AG04449 (cell line): ENCODE results near the gene GPR42.

Source experiments
- CTCF ChIA-PET: fragments of 350-600 bp; formaldehyde crosslinking; extraction: SDS; loops from one replicate; lab custom pipeline; 2021; ENCODE audit warnings: antibody characterized with exemption; lab: Yijun Ruan, JAX
- POLR2A ChIA-PET: fragments of 400-600, 350-600 bp; formaldehyde crosslinking; extraction: SDS; loops from one replicate; lab custom pipeline; 2020; ENCODE audit warnings: antibody characterized with exemption, inconsistent platforms; lab: Yijun Ruan, JAX
- DNase-seq: peaks from one replicate; pipeline ENCODE4 v3.0.0-alpha.2; 2010; ENCODE audit warnings: low read depth, low spot score
- H3K4me3 ChIP-seq: 2 replicates; pipeline ENCODE4 v1.5.1; 2011; ENCODE audit warnings: low read depth, mild to moderate bottlenecking, control low read depth, low read length
- TF ChIP-seq, protein P1 (sequence below): IDR thresholded peaks from one replicate; pipeline ENCODE4 v1.5.1; 2011; ENCODE audit warnings: mild to moderate bottlenecking, moderate library complexity, low read length, control low read depth, inconsistent platforms; ENCODE audit not compliant: insufficient read depth; ENCODE audit errors: missing control alignments

The GPR42 gene

GRCh38 chr19:35330475-35330874 is 40.4 kb upstream of the GPR42 start:
- POLR2A ChIA-PET, result no interaction called here
- TF ChIP-seq, protein P1, sequence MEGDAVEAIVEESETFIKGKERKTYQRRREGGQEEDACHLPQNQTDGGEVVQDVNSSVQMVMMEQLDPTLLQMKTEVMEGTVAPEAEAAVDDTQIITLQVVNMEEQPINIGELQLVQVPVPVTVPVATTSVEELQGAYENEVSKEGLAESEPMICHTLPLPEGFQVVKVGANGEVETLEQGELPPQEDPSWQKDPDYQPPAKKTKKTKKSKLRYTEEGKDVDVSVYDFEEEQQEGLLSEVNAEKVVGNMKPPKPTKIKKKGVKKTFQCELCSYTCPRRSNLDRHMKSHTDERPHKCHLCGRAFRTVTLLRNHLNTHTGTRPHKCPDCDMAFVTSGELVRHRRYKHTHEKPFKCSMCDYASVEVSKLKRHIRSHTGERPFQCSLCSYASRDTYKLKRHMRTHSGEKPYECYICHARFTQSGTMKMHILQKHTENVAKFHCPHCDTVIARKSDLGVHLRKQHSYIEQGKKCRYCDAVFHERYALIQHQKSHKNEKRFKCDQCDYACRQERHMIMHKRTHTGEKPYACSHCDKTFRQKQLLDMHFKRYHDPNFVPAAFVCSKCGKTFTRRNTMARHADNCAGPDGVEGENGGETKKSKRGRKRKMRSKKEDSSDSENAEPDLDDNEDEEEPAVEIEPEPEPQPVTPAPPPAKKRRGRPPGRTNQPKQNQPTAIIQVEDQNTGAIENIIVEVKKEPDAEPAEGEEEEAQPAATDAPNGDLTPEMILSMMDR, result no peak
- CTCF ChIA-PET, result no interaction called here
- H3K4me3 ChIP-seq, result no peak overlapping the region
- DNase-seq, result no peak

- ChIA-PET POLR2A (no interaction called here), CTCF (interaction anchor here (0.6 kb wide), 1 partner anchor 160 kb away, joined by 3 read pairs; no protein-coding TSS in a partner anchor)
- H3K4me3 ChIP-seq, result no peak overlapping the region
- TF ChIP-seq, protein P1, result no peak
- no peak for DNase-seq
Measured at GRCh38 chr19:35331551-35332214, 39.2 kb upstream of the GPR42 start.

GRCh38 chr19:35332817-35333216 is 38.1 kb upstream of the GPR42 start:
- DNase-seq, result no peak
- H3K4me3 ChIP-seq, result no peak overlapping the region
- TF ChIP-seq, protein P1, result no peak
- ChIA-PET POLR2A (no interaction called here), CTCF (interaction anchor here (1.0 kb wide), 2 partner anchors 10 to 22 kb away, joined by 3 to 4 read pairs; no protein-coding TSS in a partner anchor)

- TF ChIP-seq, protein P1, result no peak
- no peak for DNase-seq
- POLR2A ChIA-PET, result no interaction called here
- CTCF ChIA-PET, result interaction anchor here (0.7 to 1.0 kb wide), 2 partner anchors 18 to 815 kb away, joined by 3 to 4 read pairs; no protein-coding TSS in a partner anchor
- no peak overlapping the region for H3K4me3 ChIP-seq
Measured at GRCh38 chr19:35334144-35334753, 36.6 kb upstream of the GPR42 start.

DNA sequence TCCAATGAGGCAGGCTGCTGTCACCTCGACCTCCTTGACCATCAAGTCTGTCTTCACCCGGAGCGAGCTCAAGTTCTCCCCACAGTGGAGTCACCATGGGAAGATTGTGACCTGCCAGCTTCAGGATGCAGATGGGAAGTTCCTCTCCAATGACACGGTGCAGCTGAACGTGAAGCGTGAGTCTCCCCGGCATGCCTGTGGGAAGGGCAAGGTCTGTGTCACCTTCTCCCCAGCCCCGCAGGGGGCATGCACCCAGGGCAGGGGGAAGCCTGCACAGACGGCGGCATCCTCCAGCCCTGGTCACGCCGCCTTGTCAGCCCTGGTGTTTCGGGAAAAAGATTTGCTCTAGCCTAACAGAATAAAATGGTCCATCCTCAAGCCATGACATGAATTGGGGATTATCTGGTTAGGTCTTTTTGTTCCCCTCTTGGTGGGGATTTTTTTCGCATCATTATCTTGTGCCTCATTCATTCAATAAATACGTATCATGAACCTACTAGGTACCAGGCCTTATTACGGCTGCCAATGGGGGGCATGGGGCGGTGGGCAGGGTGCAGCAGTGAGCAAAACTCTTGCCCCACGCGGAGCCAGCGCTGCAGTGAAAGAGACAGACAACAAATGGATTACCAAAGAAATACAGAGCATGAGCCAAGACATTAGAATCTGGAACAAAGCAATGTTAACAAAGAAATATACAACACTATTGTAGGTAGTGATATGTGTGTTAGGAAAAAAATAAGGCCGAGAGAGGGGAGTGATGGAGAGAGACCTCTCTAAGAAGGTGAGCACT is 34.5 kb upstream of the GPR42 start:
- ChIA-PET CTCF (no interaction called here), POLR2A (no interaction called here)
- no peak for DNase-seq
- no peak overlapping the region for H3K4me3 ChIP-seq
- TF ChIP-seq, protein P1, result no peak
